K562 (cell line): ENCODE measurements around the gene PTPN1. TPM values are rescaled to one million over a fixed set of nuclear protein-coding genes. Genes with fewer than 3 reads are reported as not detected.

Source experiments
- ATAC-seq: fragments of 200-7000 bp; cut with Tn5 transposase; 3 replicates; pipeline ENCODE4 v1.9.1; 2020; ENCODE audit warnings: moderate library complexity
- BruUV-seq: library from RNA; stranded (reverse); fragments of 400-500 nt; replicated peaks from 2 replicates; lab custom pipeline; 2021; lab: Mats Ljungman, UMichigan
- CTCF ChIA-PET: fragments of 300-600 bp; formaldehyde crosslinking; extraction: SDS; loops from one replicate; lab custom pipeline; 2021; ENCODE audit warnings: low intra/inter-chr PET ratio; lab: Yijun Ruan, JAX
- POLR2A ChIA-PET: fragments of 300-600, 350-650 bp; sonication (Branson Sonifier 250); formaldehyde crosslinking; extraction: SDS; loops from one replicate; lab custom pipeline; 2021; ENCODE audit warnings: antibody characterized with exemption, inconsistent platforms; lab: Yijun Ruan, JAX
- DNase-seq, 4 experiments: peaks; one replicate each; pipeline versions ENCODE4 v3.0.0 to v3.0.0-alpha.2; 2011 to 2018; ENCODE audit warnings: low spot score in 3 of 4, mixed read lengths in 3 of 4; ENCODE audit errors: extremely low read depth in 1 of 4
- FAIRE-seq: peaks from 2 replicates; lab custom pipeline; 2011; peaks lifted over from hg19 to GRCh38; lab: Jason Lieb, UNC
- H2AFZ ChIP-seq: 2 replicates; pipeline ENCODE4 v1.6.0; 2011; ENCODE audit warnings: low read depth, low read length, control low read depth, inconsistent platforms
- H3K27ac ChIP-seq: fragments of 200-600 bp; 3 replicates; pipeline ENCODE4 v1.8.0; 2011; ENCODE audit warnings: low read depth, mild to moderate bottlenecking, control low read depth, inconsistent platforms, low read length, moderate library complexity, mixed read lengths; ENCODE audit errors: extremely low read depth
- H3K27me3 ChIP-seq, 2 experiments: fragments of 300-600 bp in 1 of 2; 2 replicates in 1 of 2; 3 replicates in 1 of 2; pipeline versions ENCODE4 v1.6.0 to v1.8.0; 2011; ENCODE audit warnings: inconsistent platforms in 2 of 2, low read length in 2 of 2, mild to moderate bottlenecking in 1 of 2, mixed read lengths in 1 of 2, moderate library complexity in 1 of 2; ENCODE audit not compliant: control insufficient read depth in 2 of 2, insufficient read depth in 2 of 2
- H3K36me3 ChIP-seq: fragments of 300-600 bp; 3 replicates; pipeline ENCODE4 v1.8.0; 2011; ENCODE audit warnings: mild to moderate bottlenecking, low read length, inconsistent platforms; ENCODE audit not compliant: control insufficient read depth, insufficient read depth
- H3K4me1 ChIP-seq, 2 experiments: fragments of 200-600 bp in 1 of 2; replicated peaks in 1 of 2; 2 replicates in 1 of 2; 3 replicates in 1 of 2; pipeline versions ENCODE4 v1.5.1 to v1.8.0; 2011; ENCODE audit warnings: inconsistent platforms in 2 of 2, low read length in 2 of 2, mild to moderate bottlenecking in 1 of 2, mixed read lengths in 1 of 2, moderate library complexity in 1 of 2; ENCODE audit not compliant: control insufficient read depth in 2 of 2, insufficient read depth in 2 of 2
- H3K4me2 ChIP-seq: 2 replicates; pipeline ENCODE4 v1.6.1; 2011; ENCODE audit warnings: low read length, control low read depth, inconsistent platforms, mixed read lengths; ENCODE audit not compliant: insufficient read depth
- H3K4me3 ChIP-seq: fragments of 200-600 bp; sonication (generic), shearing (Covaris generic); 2 replicates; pipeline ENCODE4 v1.5.1; 2016; ENCODE audit warnings: control low read depth, inconsistent platforms
- H3K79me2 ChIP-seq: fragments of 200-600 bp; 3 replicates; pipeline ENCODE4 v1.8.0; 2011; ENCODE audit warnings: low read length, inconsistent platforms; ENCODE audit not compliant: control insufficient read depth, insufficient read depth
- H3K9ac ChIP-seq, 2 experiments: 2 replicates each; pipeline versions ENCODE4 v1.6.0 to v1.6.1; 2011; ENCODE audit warnings: low read depth in 2 of 2, low read length in 2 of 2, control low read depth in 1 of 2, inconsistent platforms in 1 of 2, mild to moderate bottlenecking in 1 of 2, mixed read lengths in 1 of 2; ENCODE audit not compliant: insufficient read depth in 1 of 2
- H3K9me1 ChIP-seq: one replicate; pipeline ENCODE4 v1.6.0; 2011; ENCODE audit warnings: inconsistent platforms, mild to moderate bottlenecking, low read length, moderate library complexity; ENCODE audit not compliant: control insufficient read depth, insufficient read depth
- H3K9me3 ChIP-seq: replicated peaks from 2 replicates; pipeline ENCODE4 v1.5.1; 2011; ENCODE audit warnings: low read depth, low read length, inconsistent platforms; ENCODE audit not compliant: control insufficient read depth, insufficient read depth
- H4K20me1 ChIP-seq: replicated peaks from 2 replicates; pipeline ENCODE4 v1.6.1; 2011; ENCODE audit warnings: low read length, inconsistent platforms, mixed read lengths; ENCODE audit not compliant: control insufficient read depth, insufficient read depth
- BRD9 ChIP-seq: fragments of 450-650 bp; IDR thresholded peaks from 2 replicates; pipeline ENCODE4 v1.6.1; 2018; ENCODE audit warnings: low read depth; ENCODE audit not compliant: partially characterized antibody
- E2F1 ChIP-seq: sonication (generic); formaldehyde crosslinking; IDR thresholded peaks from 2 replicates; pipeline ENCODE4 v1.8.1; 2023; ENCODE audit warnings: mild to moderate bottlenecking, missing genetic modification reagents, moderate library complexity
- HDAC8 ChIP-seq: fragments of 450-650 bp; IDR thresholded peaks from 2 replicates; pipeline ENCODE4 v1.6.1; 2016; ENCODE audit warnings: mild to moderate bottlenecking, missing genetic modification characterization, moderate library complexity, missing compliant biosample characterization
- HNRNPK ChIP-seq: fragments of 200-400 bp; formaldehyde crosslinking; IDR thresholded peaks from one replicate; pipeline ENCODE4 v1.6.1; 2018; ENCODE audit warnings: mild to moderate bottlenecking, low read depth, low read length; ENCODE audit not compliant: poor library complexity, severe bottlenecking
- MAX ChIP-seq: sonication (generic); formaldehyde crosslinking; IDR thresholded peaks from 2 replicates; pipeline ENCODE4 v1.9.0; 2022; ENCODE audit warnings: mild to moderate bottlenecking, missing genetic modification reagents
- NFE2 ChIP-seq: IDR thresholded peaks from 2 replicates; pipeline ENCODE4 v1.6.1; 2014; ENCODE audit warnings: antibody characterized with exemption, low read depth
- POLR2AphosphoS5 ChIP-seq: IDR thresholded peaks from 2 replicates; pipeline ENCODE4 v1.6.1; 2011; ENCODE audit warnings: mild to moderate bottlenecking, low read depth, low read length, moderate library complexity; ENCODE audit not compliant: control insufficient read depth, insufficient read depth
- U2AF2 ChIP-seq: fragments of 200-400 bp; formaldehyde crosslinking; optimal IDR thresholded peaks from 2 replicates; pipeline ENCODE3; 2017; ENCODE audit warnings: low read depth, mild to moderate bottlenecking, low read length
- ZNF174 ChIP-seq: fragments of 250-450 bp; sonication (Bioruptor Pico); IDR thresholded peaks from 2 replicates; pipeline ENCODE4 v1.4.0; 2020; ENCODE audit warnings: mild to moderate bottlenecking
- ZNF274 ChIP-seq: IDR thresholded peaks from 2 replicates; pipeline ENCODE4 v1.6.1; 2011; ENCODE audit warnings: low read depth, mild to moderate bottlenecking, low read length, moderate library complexity, borderline replicate concordance
- ZNF316 ChIP-seq: fragments of 450-650 bp; IDR thresholded peaks from 2 replicates; pipeline ENCODE4 v1.6.1; 2016
- WGBS: fragments of 100-300 bp; shearing (Covaris generic); methylation state at CpG from one replicate; pipeline ENCODE4 v1.1.6; 2016; ENCODE audit warnings: low coverage, mixed read lengths; ENCODE audit not compliant: insufficient coverage; ENCODE audit errors: missing lambda C conversion rate; 5-methylcytosine and 5-hydroxymethylcytosine counted together
- in situ Hi-C: fragments of 300-500 bp; cut with MboI; formaldehyde crosslinking; loops from 4 replicates; pipeline ENCODE4 v1.15.0; 2018; ENCODE audit warnings: inconsistent platforms, mixed read lengths
- intact Hi-C: fragments of 100-400 bp; cut with micrococcal nuclease; formaldehyde crosslinking; loops from 2 replicates; pipeline ENCODE4 v1.14.2; 2022
- polyA plus RNA-seq, 8 experiments: library from polyadenylated mRNA; depleted of rRNA in 4 of 8; stranded (reverse) in 5 of 8; unstranded in 3 of 8; fragments of >200 nt; fragmentation: Nextera tagmentation in 2 of 8; fragmentation: Illumina TruSeq in 1 of 8; extraction: Ambion mirVana in 2 of 8; extraction: Trizol in 1 of 8; gene quantifications; 2 replicates each; pipeline versions ENCODE4 v1.2.1 to v1.2.3, GENCODE V29; 2011 to 2014; ENCODE audit warnings: inconsistent platforms in 1 of 8, missing spikeins in 1 of 8
- total RNA-seq, 7 experiments: library from RNA; depleted of rRNA in 6 of 7; stranded (reverse); fragments of >200 nt in 6 of 7; fragmentation: Illumina TruSeq in 2 of 7; extraction: Trizol in 2 of 7; gene quantifications; 2 replicates each; pipeline versions ENCODE4 v1.2.1 to v1.2.3, GENCODE V29; 2011 to 2021; ENCODE audit warnings: low replicate concordance in 1 of 7

Gene PTPN1
- total and polyA plus RNA-seq, 9 of the 15 experiments (the other 6 are each of a cell fraction or from before 2014, with no cell fraction given) = 11.0 to 85.3 (median 54.0) TPM

DNA sequence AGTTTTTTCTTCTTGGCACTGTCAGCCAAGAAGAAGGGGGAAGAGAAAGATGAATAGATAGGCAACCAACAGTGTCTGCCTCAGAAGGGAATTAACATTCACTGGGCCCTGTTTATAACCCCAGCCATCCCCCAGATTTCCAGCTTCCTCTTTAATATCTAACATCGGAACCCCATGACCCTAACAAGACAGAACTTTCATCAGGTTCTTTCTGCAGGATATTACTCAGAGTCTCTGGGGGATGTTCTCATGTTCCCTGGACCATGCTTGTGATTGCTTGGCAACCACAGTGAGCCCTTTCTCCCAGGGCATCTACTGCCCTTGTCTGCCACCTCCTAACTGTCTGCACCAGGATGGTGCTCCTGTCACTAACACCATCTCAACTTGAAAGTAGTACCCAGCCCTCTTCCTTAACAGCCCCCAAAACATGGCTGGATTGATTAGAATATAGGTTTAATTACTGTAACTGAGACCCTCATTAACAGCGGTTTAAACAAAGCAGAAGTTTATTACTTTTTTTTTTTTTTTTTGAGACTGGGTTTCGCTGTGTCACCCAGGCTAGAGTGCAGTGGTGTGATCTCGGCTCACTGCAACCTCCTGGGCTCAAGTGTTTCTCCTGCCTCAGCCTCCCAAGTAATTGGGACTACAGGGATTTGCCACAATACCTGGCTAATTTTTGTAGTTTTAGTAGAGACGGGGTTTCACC is 12.0 kb upstream of the PTPN1 start:
- 61% methylated on average over 5 of the region's 5 CpGs for WGBS
- CTCF ChIA-PET = no interaction called here
- H3K9me3 ChIP-seq = no peaks in the 10 kb centered on the region
- H3K27me3 ChIP-seq = no peaks in the 10 kb centered on the region
- no peak overlapping the region; the same call in 2 of the 3 replicates for H3K27ac ChIP-seq
- H3K79me2 ChIP-seq = no peaks in the 10 kb centered on the region
- H3K4me3 ChIP-seq = no peak overlapping the region
- H3K36me3 ChIP-seq = no peaks in the 10 kb centered on the region
- no peak overlapping the region for H3K9ac ChIP-seq
- in situ Hi-C loops = no loop called here
- no peaks in the 10 kb centered on the region for H3K9me1 ChIP-seq
- H3K4me1 ChIP-seq = peaks cover 0 to 12% of the 10 kb centered on the region in 2 experiments; a peak in 3 of 5 replicates
- no peak for FAIRE-seq
- TF ChIP-seq ZNF274 (no peak), ZNF174 (CRISPR knock-in tag) (no peak), POLR2AphosphoS5 (no peak), BRD9 (no peak), U2AF2 (no peak), ZNF316 (peak; percentile 15; the same call in 1 of the 2 replicates), E2F1 (no peak), HNRNPK (no peak), HDAC8 (tag) (no peak), MAX (CRISPR knock-in tag) (no peak), NFE2 (peak; percentile 37; the same call in 1 of the 2 replicates)
- intact Hi-C loops = no loop called here
- BruUV-seq = no TSS peak
- no peak for DNase-seq
- H2AFZ ChIP-seq = peak overlapping the region; percentile 63
- POLR2A ChIA-PET = interaction anchor here (0.6 to 2.6 kb wide), 2 partner anchors 15 to 251 kb away, joined by 3 to 8 read pairs; no protein-coding TSS in a partner anchor
- ATAC-seq = no peak
- no peaks in the 10 kb centered on the region for H4K20me1 ChIP-seq
- no peak overlapping the region for H3K4me2 ChIP-seq
